Memory B cell (primary cell): ENCODE results near the gene SYTL3.
"Not testable (repeated sequence)": the region's sequence is repeated elsewhere in the genome, so short reads cannot be mapped to it uniquely, and the experiment has no call there.

ENCODE experiments used
- ATAC-seq: fragments of 150-1000 bp; cut with Tn5 transposase; 2 replicates; pipeline ENCODE4 v1.10.0; 2021; ENCODE audit warnings: low read depth, mild to moderate bottlenecking, moderate library complexity
- DNase-seq, 2 donors: peaks; one replicate each; pipeline ENCODE4 v3.0.0; 2022; ENCODE audit warnings: low spot score in 2 of 2
- H3K27ac Mint-ChIP-seq: one replicate; pipeline ENCODE4 v1.8.0; 2022; ENCODE audit warnings: mild to moderate bottlenecking, moderate library complexity, mixed read lengths
- H3K27me3 Mint-ChIP-seq: one replicate; pipeline ENCODE4 v1.8.0; 2022; ENCODE audit warnings: mixed read lengths
- H3K36me3 Mint-ChIP-seq: one replicate; pipeline ENCODE4 v1.8.0; 2022; ENCODE audit warnings: mild to moderate bottlenecking, mixed read lengths
- H3K4me1 Mint-ChIP-seq: one replicate; pipeline ENCODE4 v1.8.0; 2022; ENCODE audit warnings: mixed read lengths
- H3K4me3 Mint-ChIP-seq: one replicate; pipeline ENCODE4 v1.8.0; 2022; ENCODE audit warnings: mild to moderate bottlenecking, moderate library complexity, mixed read lengths
- H3K9me3 Mint-ChIP-seq: one replicate; pipeline ENCODE4 v1.8.0; 2022; ENCODE audit warnings: mixed read lengths

Gene SYTL3

GRCh38 chr6:158611541-158612370, 38.1 kb upstream of the SYTL3 start:
- no peaks in the 10 kb centered on the region for H3K9me3 Mint-ChIP-seq

DNA sequence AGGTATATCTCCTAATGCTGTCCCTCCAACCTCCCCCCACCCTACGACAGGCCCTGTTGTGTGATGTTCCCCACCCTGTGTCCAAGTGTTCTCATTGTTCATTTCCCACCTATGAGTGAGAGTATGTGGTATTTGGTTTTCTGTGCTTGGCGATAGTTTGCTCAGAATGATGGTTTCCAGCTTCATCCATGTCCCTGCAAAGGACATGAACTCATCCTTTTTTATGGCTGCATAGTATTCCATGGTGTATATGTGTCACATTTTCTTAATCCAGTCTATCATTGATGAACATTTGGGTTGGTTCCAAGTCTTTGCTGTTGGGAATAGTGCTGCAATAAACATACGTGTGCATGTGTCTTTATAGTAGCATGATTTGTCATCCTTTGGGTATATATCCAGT, 35.2 kb upstream of the SYTL3 start:
- not testable (repeated sequence) for DNase-seq, H3K4me3 Mint-ChIP-seq, H3K27ac Mint-ChIP-seq, H3K27me3 Mint-ChIP-seq, ATAC-seq, H3K4me1 Mint-ChIP-seq, H3K9me3 Mint-ChIP-seq
- H3K36me3 Mint-ChIP-seq = peaks cover 41% of the 10 kb centered on the region

More at GRCh38 chr6:158611541-158612370, 38.1 kb upstream of the SYTL3 start:
- ATAC-seq (no peak), DNase-seq (no peak)
- H3K27ac Mint-ChIP-seq = no peak overlapping the region
- H3K27me3 Mint-ChIP-seq = no peaks in the 10 kb centered on the region
- peaks cover 27% of the 10 kb centered on the region for H3K36me3 Mint-ChIP-seq
- no peak overlapping the region for H3K4me3 Mint-ChIP-seq
- H3K4me1 Mint-ChIP-seq = no peaks in the 10 kb centered on the region

- DNase-seq, H3K27me3 Mint-ChIP-seq, H3K4me1 Mint-ChIP-seq, ATAC-seq, H3K9me3 Mint-ChIP-seq, H3K4me3 Mint-ChIP-seq, H3K27ac Mint-ChIP-seq: not testable (repeated sequence)
- H3K36me3 Mint-ChIP-seq = peaks cover 48% of the 10 kb centered on the region
Measured at GRCh38 chr6:158618289-158618688, 31.6 kb upstream of the SYTL3 start.

DNA sequence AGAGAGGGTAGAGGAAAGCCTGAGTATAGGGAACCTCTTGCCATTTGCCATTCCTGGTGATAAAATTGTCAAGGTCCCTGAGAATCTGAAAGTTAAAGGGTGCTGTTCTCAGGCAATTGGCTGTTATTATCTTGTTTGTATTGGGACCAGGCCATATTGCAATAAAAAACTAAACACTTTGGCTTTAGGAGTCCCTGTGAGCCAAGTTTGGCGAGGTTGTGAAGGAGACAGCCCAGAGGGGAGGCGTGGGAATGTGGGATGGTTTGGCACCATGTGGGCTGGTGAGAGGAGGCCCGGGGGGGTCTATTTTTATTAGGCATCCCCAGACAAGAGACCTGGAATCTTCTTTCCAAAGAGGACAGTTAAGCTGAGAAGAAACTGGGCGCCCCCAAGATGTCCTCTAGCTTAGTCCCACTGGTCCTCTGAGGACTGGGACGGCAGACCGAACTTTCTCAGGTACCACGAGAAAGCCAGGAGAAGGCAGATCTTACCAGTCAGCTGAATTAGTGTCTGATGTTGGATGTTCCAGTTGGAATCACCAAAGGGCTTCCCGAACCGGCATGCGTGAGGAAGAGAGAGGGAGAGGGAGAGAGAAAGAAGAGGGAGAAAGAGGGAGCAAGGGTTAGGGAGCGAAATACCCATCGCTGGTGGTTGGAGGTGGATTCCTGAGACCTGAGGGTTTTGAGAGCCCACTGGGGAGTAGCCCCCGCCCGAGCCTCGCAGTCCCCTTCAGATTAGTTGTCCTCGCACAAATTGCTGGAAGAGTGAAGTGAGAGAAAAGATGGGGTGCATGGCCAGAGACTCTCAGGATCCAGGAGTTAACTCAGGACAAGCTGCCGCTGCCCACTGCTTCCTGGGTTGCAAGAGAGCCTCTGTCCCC, 29.7 kb upstream of the SYTL3 start:
- Mint-ChIP-seq H3K9me3 (no peaks in the 10 kb centered on the region), H3K36me3 (peaks cover 42% of the 10 kb centered on the region), H3K4me1 (peaks cover 3% of the 10 kb centered on the region), H3K27me3 (no peaks in the 10 kb centered on the region), H3K4me3 (no peak overlapping the region), H3K27ac (no peak overlapping the region)
- ATAC-seq (no peak), DNase-seq (no peak)

- ATAC-seq (no peak), DNase-seq (no peak)
- peaks cover 43% of the 10 kb centered on the region for H3K36me3 Mint-ChIP-seq
- H3K4me1 Mint-ChIP-seq = peaks cover 3% of the 10 kb centered on the region
- H3K27ac Mint-ChIP-seq = no peak overlapping the region
- no peaks in the 10 kb centered on the region for H3K9me3 Mint-ChIP-seq
- no peak overlapping the region for H3K4me3 Mint-ChIP-seq
- H3K27me3 Mint-ChIP-seq = no peaks in the 10 kb centered on the region
Measured at GRCh38 chr6:158620963-158621693, 28.7 kb upstream of the SYTL3 start.

GRCh38 chr6:158621694-158622544, 27.9 kb upstream of the SYTL3 start:
- Mint-ChIP-seq H3K27me3 (no peaks in the 10 kb centered on the region), H3K9me3 (no peaks in the 10 kb centered on the region), H3K27ac (no peak overlapping the region), H3K4me1 (peaks cover 7% of the 10 kb centered on the region), H3K36me3 (peaks cover 45% of the 10 kb centered on the region), H3K4me3 (no peak overlapping the region)
- no peak for ATAC-seq
- DNase-seq = no peak

DNA sequence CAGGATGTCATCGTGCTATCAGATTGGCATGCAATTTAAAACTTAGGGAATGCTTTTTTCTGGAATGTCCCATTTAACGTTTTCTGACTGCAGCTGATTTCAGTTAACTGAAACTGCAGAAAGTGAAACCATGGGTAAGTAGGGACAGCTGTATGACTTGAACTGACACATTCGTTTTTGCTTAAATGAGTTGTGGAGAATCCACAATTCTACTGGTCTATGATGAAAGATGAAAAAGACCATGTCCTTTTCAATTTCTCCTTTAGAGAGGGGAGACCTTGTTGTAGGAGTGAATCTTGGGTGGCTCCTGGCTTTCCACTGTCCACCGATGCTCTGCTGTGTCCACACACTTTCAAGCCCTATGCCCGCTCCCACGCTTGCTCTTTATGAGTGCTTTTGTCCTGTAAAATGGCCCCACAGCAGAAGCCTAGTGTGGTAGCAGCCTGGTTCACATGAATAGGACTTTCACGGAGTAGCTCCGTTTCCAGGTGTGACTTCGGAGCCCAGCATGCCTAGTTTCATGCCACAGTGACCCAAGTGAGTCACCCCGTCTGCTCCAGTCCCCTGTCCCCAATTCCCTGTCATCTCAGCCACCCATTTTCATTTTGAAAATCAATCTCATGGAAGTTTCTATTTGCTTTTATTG, 27.2 kb upstream of the SYTL3 start:
- Mint-ChIP-seq H3K9me3 (no peaks in the 10 kb centered on the region), H3K4me3 (no peak overlapping the region), H3K27me3 (no peaks in the 10 kb centered on the region), H3K36me3 (peaks cover 43% of the 10 kb centered on the region), H3K27ac (no peak overlapping the region), H3K4me1 (peaks cover 9% of the 10 kb centered on the region)
- ATAC-seq (no peak), DNase-seq (no peak)

- Mint-ChIP-seq H3K36me3 (peaks cover 27% of the 10 kb centered on the region), H3K27me3 (no peaks in the 10 kb centered on the region), H3K4me3 (no peak overlapping the region), H3K27ac (no peak overlapping the region), H3K4me1 (peaks cover 6% of the 10 kb centered on the region), H3K9me3 (no peaks in the 10 kb centered on the region)
- DNase-seq (no peak), ATAC-seq (no peak)
Measured at GRCh38 chr6:158624684-158625682, 24.9 kb upstream of the SYTL3 start.

GRCh38 chr6:158625881-158626305, 24.0 kb upstream of the SYTL3 start:
- Mint-ChIP-seq H3K4me3 (no peak overlapping the region), H3K9me3 (no peaks in the 10 kb centered on the region), H3K27me3 (no peaks in the 10 kb centered on the region), H3K36me3 (peaks cover 23% of the 10 kb centered on the region), H3K27ac (no peak overlapping the region), H3K4me1 (peaks cover 6% of the 10 kb centered on the region)
- no peak for DNase-seq
- ATAC-seq = no peak

GRCh38 chr6:158626360-158627167, 23.3 kb upstream of the SYTL3 start:
- Mint-ChIP-seq H3K36me3 (peaks cover 27% of the 10 kb centered on the region), H3K27me3 (no peaks in the 10 kb centered on the region), H3K27ac (peak overlapping the region; percentile 17), H3K4me3 (no peak overlapping the region), H3K9me3 (no peaks in the 10 kb centered on the region), H3K4me1 (peaks cover 8% of the 10 kb centered on the region)
- ATAC-seq (no peak), DNase-seq (no peak)

DNA sequence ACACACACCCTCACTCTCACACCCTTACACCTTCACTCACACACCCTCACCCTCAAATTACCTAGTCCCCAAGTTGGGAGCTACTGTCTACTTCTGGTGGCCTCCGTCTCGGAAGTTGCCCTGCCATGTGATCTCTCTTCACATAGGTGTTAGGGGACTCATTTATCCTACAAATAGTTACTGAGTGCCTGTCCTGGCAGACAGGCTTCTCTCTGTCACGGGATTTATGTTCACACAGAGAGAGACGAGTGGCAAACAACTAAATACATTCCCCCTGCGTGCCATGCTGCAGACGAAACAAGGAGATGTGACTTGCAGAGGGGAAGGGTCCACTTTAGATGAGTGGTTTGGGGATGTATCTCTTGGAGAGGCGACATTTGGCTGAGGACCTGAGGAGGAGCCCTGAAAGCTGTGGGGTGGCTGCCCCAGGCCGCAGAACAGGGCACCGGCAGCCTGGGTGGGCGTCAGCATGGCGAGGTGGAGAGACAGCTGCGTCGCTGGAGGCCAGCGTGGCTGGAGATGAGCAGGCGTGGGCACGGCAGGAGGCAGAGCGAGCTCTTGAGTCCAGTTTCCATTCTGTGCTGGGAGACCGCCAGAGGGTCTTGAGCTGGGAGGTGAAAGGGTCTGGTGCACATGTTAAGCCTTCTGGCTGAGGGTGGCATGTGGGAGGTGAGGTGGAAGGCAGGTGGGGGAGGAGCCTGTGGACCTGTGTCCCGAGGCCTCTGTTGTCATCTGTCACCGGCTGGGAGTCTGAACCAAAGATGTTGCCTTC, 22.5 kb upstream of the SYTL3 start:
- Mint-ChIP-seq H3K36me3 (peaks cover 25% of the 10 kb centered on the region), H3K4me3 (no peak overlapping the region)

More for the DNA sequence above, 22.5 kb upstream of the SYTL3 start:
- Mint-ChIP-seq H3K27me3 (no peaks in the 10 kb centered on the region), H3K9me3 (no peaks in the 10 kb centered on the region), H3K27ac (peak overlapping the region; percentile 17), H3K4me1 (peaks cover 10% of the 10 kb centered on the region)
- no peak for ATAC-seq
- no peak for DNase-seq
